Right lobe of liver (tissue), 4 donors: ENCODE measurements around the gene GALNT2.

ENCODE experiments used
- POLR2A ChIP-seq: fragments of 450-650 bp; IDR thresholded peaks from one replicate; pipeline ENCODE4 v1.6.1; 2017; ENCODE audit warnings: antibody characterized with exemption, mild to moderate bottlenecking
- TF ChIP-seq, protein P1 (sequence below), 4 donors: fragments of 200-600 bp in 3 of 4; fragments of 450-650 bp in 1 of 4; IDR thresholded peaks; one replicate each; pipeline versions ENCODE4 v1.5.1 to v1.8.0; 2016 to 2022; ENCODE audit warnings: antibody characterized with exemption in 4 of 4, mild to moderate bottlenecking in 2 of 4
- donor health status: DM: no; HTN: no; CAD: no.
- donor health status: DM: no; HTN: no; CAD: no.
- donor health status: DM: no; HTN: yes; CAD: no.

DNA sequence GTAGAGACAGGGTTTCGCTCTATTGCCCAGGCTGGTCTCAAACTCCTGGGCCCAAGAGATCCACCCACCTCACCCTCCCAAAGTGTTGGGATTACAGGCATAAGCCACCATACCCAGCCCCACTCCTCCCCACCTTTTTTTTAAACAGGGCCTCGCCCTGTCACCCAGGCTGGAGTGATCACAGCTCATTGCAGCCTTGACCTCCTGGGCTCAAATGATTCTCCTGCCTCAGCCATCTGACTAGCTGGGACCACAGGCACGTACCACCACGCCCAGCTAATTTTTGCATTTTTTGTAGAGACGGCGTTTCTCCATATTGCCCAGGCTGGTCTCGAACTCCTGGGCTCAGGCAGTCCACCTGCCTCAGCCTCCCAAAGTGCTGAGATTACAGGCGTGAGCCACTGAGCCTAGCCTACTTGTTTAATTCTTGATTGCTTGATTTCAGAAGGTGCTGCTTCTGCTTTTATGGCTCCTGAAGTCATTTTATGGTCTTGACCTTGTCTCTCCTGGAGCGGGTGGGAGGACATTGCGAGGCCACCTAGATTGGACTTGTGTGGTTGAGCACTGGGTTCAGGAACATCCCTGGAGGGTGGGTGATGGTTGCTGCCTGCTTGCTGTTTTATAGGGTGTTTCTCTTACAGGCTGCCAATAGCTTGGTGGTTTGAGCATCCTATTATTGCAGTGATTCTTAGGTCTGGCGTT is 81.9 kb downstream of the GALNT2 start:
- TF ChIP-seq POLR2A = no peak
- TF ChIP-seq, protein P1, sequence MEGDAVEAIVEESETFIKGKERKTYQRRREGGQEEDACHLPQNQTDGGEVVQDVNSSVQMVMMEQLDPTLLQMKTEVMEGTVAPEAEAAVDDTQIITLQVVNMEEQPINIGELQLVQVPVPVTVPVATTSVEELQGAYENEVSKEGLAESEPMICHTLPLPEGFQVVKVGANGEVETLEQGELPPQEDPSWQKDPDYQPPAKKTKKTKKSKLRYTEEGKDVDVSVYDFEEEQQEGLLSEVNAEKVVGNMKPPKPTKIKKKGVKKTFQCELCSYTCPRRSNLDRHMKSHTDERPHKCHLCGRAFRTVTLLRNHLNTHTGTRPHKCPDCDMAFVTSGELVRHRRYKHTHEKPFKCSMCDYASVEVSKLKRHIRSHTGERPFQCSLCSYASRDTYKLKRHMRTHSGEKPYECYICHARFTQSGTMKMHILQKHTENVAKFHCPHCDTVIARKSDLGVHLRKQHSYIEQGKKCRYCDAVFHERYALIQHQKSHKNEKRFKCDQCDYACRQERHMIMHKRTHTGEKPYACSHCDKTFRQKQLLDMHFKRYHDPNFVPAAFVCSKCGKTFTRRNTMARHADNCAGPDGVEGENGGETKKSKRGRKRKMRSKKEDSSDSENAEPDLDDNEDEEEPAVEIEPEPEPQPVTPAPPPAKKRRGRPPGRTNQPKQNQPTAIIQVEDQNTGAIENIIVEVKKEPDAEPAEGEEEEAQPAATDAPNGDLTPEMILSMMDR (IDR thresholded peaks at IDR 0.05) = no peak
